ENCODE results near the gene UTP15. TPM values are rescaled to one million over a fixed set of nuclear protein-coding genes. Genes with fewer than 3 reads are reported as not detected.

Gene UTP15
- total RNA-seq, 1 donor from 2014 or later, result 23.8 TPM

DNA sequence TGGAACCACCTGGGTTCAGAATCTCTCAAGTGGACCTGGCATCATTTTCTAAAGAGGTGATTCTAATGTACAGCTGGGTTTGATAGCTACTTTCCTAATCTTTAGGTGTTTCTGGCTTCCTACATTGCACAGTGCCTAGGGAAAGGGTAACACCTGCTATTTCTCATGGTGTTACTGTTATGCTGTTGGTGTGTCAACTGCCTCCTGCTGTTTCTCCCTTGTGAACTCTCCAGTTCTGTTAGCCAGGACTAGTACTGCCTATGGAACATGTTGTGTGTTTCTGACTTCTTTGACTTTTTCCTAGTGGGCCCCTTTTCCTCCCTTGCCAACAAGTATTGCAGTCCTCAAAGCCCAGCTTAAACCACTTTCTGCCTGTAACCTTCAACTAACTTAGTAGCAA, 66.0 kb downstream of the UTP15 start:
- no peak for DNase-seq (ENCODE audit: low read depth)
- Histone ChIP-seq H3K4me3 (ENCODE audit: low read depth, low read length) (no peak overlapping the region), H3K27me3 (ENCODE audit: control insufficient read depth, insufficient read depth, low read length) (no peaks in the 10 kb centered on the region), H3K36me3 (ENCODE audit: control insufficient read depth, insufficient read depth, low read length) (no peaks in the 10 kb centered on the region)
- TF ChIP-seq, protein P1, sequence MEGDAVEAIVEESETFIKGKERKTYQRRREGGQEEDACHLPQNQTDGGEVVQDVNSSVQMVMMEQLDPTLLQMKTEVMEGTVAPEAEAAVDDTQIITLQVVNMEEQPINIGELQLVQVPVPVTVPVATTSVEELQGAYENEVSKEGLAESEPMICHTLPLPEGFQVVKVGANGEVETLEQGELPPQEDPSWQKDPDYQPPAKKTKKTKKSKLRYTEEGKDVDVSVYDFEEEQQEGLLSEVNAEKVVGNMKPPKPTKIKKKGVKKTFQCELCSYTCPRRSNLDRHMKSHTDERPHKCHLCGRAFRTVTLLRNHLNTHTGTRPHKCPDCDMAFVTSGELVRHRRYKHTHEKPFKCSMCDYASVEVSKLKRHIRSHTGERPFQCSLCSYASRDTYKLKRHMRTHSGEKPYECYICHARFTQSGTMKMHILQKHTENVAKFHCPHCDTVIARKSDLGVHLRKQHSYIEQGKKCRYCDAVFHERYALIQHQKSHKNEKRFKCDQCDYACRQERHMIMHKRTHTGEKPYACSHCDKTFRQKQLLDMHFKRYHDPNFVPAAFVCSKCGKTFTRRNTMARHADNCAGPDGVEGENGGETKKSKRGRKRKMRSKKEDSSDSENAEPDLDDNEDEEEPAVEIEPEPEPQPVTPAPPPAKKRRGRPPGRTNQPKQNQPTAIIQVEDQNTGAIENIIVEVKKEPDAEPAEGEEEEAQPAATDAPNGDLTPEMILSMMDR (IDR thresholded peaks at IDR 0.05; ENCODE audit: insufficient read depth, low read length, poor library complexity, severe bottlenecking), result no peak

Other genes starting within 250 kb of the UTP15 start
- gene FOXD1, start 117.0 kb upstream of the UTP15 start, total RNA-seq, result 14.7 and 22.0 TPM in 2 replicates
- gene BTF3, start 67.3 kb upstream of the UTP15 start, total RNA-seq, result 668 and 708 TPM in 2 replicates
- 11.2 and 15.3 TPM in 2 replicates for gene ANKRA2, start 104 bp upstream of the UTP15 start, total RNA-seq
- 66.1 and 76.1 TPM in 2 replicates for gene ARHGEF28, start 60.5 kb downstream of the UTP15 start, total RNA-seq